ENCODE measurements around the gene ARHGEF37.
"Not testable (repeated sequence)": the region's sequence is repeated elsewhere in the genome, so short reads cannot be mapped to it uniquely, and the experiment has no call there.

ARHGEF37 gene

DNA sequence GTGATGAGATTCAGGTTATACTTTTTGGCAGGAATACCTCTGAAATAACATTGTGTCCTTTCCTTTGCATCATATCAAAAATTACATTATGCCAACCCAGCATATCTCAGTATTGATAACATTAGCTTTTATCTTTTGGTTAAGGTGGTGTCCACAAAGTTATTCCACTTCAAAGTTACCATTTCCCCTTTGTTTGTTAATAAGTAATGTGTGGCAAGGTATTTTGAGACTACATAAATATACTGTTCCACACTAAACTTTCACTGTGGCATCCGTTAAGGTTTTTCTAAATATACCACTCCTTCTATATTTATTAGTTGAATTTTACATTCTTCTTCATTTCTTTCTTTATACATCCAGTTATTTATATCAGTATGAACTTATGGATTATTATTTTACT is 14.1 kb upstream of the ARHGEF37 start:
- DNase-seq = no peak

DNA sequence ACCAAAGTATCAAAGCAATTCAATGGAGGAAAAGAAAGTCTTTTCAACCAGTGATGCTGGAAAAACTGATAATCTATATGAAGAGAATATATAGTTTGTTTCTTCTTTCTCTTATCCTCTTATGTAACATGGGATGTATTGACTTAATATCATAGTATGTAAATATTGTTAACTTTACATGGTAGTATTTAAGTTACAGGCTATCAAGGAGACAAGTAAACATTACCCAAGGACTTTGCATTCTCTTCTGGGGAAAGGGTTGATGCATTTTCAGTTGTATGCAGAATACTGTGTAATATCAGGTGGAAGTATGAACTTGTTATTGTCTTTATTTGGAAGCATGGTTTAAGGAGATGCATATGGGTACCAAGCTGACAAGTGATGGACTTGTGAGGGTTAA is 9.1 kb upstream of the ARHGEF37 start:
- DNase-seq = no peak

- DNase-seq = no peak
Measured at GRCh38 chr5:149572576-149573231, 8.6 kb upstream of the ARHGEF37 start.

GRCh38 chr5:149575131-149575530 is 6.2 kb upstream of the ARHGEF37 start:
- no peak for DNase-seq

DNA sequence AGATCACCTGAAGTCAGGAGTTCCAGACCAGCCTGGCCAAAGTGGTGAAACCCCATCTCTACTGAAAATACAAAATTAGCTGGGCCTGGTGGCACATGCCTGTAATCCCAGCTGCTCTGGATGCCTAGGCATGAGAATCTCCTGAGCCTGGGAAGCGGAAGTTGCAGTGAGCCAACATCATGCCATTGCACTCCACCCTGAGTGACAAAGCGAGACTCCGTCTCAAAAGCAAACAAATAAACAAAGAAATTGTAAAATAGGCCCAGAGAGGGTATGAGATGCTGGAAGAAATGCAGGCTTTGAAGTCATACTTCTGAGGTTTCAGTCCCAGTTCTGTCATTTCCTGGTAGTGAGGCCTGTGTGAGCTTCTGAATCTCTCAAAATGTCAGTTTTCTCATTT is 5.3 kb upstream of the ARHGEF37 start:
- DNase-seq = no peak

DNA sequence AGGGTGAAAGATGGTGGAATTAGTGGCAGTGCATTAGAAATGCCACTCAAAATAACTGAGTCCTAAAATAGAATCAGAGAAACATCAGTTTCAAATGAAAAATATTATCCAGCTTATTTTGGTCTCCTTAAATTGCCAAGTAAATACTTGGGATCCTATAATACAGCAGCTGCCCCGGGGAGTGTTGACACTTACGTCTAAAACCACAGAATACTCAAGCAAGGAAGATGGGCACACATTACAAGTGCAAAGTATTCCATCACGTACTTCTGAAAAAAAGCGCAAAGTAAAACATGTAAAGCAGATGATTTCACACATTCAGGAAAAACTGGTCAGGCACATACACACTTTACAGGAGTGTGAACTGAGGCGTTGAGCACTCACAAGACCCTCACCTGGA is 2.4 kb upstream of the ARHGEF37 start:
- no peak for DNase-seq

GRCh38 chr5:149580808-149581191 is 498 bp upstream of the ARHGEF37 start:
- no peak for DNase-seq

GRCh38 chr5:149581931-149582768 is 852 bp downstream of the ARHGEF37 start:
- no peak for DNase-seq

DNA sequence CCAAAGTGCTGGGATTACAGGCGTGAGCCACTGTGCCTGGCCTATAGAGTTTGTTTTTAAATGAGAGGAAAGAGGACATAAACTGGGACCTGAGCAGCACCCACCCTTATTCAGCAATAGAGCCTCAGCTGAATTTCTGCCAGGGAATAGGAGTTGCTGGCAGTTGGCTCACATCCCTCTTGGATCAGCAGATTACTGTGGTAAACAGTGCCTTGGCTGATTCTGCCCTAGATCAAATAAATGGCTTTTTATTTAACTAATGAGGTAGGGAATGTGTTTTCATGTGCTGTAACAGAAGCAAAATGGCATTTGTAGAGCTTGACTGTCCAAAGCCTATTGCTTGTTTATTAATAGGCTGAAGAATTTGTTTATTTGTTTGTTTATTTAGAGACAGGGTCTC is 2.1 kb downstream of the ARHGEF37 start:
- DNase-seq = no peak

DNA sequence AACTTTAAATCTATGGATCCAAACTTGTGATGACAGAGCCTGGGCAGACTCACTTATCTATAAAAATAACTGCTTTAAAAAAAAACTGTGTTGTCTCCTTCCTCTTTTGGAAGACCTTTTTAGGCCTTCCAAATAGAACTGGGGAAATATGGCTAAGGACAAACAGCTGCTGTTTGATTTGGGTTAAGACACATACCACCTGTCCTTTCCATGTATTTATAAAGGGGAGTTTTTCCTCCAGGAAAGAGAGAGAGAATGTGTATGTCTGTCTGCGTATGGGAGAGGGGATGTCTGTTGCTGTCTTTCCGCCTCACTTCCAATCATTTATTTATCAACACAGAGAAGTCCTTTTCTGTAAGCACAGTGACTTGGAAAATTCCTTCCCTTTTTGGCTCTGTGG is 2.8 kb downstream of the ARHGEF37 start:
- no peak for DNase-seq

GRCh38 chr5:149585910-149586309 is 4.6 kb downstream of the ARHGEF37 start:
- no peak for DNase-seq

DNA sequence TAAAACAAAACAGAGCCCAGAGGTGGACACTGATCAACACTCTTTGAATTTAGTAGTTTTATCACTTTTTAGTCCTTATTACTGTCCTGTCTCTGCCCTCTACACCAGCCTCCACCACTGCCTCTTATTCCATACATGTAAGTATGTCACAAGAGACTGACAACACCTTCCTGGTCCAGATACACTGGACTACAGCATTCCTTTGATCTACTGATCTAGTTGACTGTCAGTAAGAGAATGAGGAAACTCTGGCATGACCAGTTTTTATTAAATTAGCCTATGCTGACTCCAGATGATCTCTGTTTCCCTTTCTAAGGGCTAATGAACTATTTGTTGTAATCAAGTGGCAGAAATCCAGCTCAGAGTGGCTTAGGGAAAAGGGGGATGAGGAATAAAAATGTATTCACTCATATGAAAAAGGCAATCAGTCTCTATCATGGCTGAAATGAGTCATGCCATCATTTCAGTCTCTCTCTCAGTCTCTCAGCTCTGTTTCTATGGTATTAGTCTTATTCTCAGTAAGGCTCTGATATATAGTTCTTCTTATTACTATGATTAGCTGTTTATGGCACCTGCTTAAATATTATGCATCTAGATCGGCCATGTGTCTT is 5.5 kb downstream of the ARHGEF37 start:
- no peak for DNase-seq

GRCh38 chr5:149588936-149589335 is 7.6 kb downstream of the ARHGEF37 start:
- DNase-seq = no peak

GRCh38 chr5:149593370-149593769 is 12.1 kb downstream of the ARHGEF37 start:
- DNase-seq = no peak

DNA sequence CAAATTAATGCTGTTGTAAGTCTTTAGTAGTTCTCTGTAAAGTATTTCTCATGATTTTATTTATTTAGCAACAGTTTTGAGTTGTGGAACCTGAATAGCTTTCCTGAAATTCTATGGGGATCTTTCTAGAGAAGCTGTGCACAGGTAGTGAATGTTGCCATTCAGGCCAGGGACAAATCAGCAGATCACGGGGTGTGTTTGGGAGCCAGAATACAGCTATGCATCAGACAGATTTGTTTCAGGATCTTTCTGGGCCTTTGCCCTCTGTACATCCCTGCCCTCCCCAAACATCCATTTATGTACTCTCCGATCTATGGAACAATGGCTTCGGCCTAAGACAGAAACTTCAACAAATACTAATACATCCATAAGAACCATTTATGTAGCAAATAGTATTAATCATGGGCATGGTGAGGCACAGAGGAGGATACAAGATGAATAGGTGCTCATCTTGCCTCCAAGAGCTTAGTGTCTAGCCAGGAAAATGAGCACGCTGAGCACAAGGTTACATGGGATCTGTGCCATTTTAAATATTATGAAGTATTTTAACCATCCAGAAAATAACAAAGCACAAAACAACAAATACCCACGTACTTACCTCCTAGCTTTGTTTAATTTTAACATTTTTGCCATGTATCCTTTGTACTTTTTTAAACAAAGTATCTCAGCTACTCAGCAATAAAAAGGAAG is 13.1 kb downstream of the ARHGEF37 start:
- DNase-seq = no peak

- DNase-seq = peak; percentile 39
Measured at GRCh38 chr5:149595105-149595504, 13.8 kb downstream of the ARHGEF37 start.

- DNase-seq = no peak
Measured at GRCh38 chr5:149596712-149597111, 15.4 kb downstream of the ARHGEF37 start.

DNA sequence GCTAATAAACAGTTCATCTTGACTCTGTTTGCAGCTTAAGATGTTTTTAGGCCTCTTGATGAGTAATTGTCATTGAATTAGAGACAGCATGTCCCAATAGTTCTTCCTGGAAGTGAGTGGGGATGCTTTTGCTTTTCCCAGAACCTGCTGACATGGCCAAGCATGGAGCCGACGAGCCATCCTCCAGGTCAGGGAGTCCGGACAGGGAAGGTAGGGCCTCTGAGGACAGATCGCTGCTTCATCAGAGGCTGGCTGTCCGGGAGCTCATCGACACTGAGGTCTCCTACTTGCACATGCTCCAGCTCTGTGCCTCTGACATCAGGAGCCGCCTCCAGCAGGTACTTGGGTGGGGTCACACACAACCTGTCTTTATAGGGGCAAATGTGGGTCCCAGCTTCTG is 16.3 kb downstream of the ARHGEF37 start:
- no peak for DNase-seq

DNA sequence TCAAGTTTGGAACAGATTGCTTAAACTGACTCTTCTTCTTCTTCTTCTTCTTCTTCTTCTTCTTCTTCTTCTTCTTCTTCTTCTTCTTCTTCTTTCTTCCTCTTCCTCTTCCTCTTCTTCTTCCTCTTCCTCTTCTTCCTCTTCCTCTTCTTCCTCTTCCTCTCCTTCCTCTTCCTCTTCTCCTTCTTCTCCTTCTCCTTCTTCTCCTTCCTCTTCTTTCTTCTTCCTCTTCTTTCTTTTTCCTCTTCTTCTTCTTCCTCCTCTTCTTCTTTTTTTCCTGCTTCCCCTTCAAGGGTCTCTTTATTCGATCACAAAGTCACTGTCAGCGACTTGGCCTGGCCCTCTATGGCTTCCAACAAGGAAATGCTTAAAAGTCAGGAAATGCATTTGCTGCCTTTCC is 16.9 kb downstream of the ARHGEF37 start:
- not testable (repeated sequence) for DNase-seq

GRCh38 chr5:149598966-149599365 is 17.7 kb downstream of the ARHGEF37 start:
- no peak for DNase-seq

DNA sequence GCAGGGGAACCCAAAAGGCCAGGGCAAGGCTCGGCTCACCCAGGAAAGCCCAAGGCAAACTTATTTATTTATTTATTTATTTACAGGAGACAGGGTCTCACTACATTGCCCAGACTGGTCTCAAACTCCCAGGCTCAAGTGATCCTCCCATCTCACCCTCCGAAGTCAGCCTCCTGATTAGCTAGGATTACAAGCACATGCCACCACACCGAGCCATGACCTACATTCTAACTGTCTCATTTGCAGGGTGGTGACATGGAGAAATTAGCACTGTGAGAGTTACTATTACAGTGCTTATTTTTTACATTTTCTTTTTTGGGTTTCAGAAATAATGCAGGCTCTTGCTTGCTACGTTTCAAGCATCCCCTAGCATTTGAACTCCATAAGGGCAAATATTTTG is 18.1 kb downstream of the ARHGEF37 start:
- no peak for DNase-seq

- no peak for DNase-seq
Measured at GRCh38 chr5:149600932-149601331, 19.6 kb downstream of the ARHGEF37 start.

- no peak for DNase-seq
Measured at GRCh38 chr5:149603210-149603609, 21.9 kb downstream of the ARHGEF37 start.

Measured in fibroblast of skin of scalp (primary cell).